Natural killer cell treated with Interleukin-12 subunit alpha and Interleukin-12 subunit beta and Interleukin-15 and Interleukin-18, amount 100 ng/mL, for 72 hours (primary cell): Measurements from ENCODE around the gene TNFSF11. TPM values are rescaled to one million over a fixed set of nuclear protein-coding genes. Genes with fewer than 3 reads are reported as not detected.
A peak's percentile ranks its signal among the peaks of the same experiment; 100 is the strongest.

Source experiments
- ATAC-seq, 2 donors: fragments of 150-1000 bp; cut with Tn5 transposase in 1 of 2; sonication (Bioruptor Pico), chemical (Tn5 transposase) in 1 of 2; 2 replicates each; pipeline ENCODE4 v1.10.0; 2021
- DNase-seq: peaks from one replicate; pipeline ENCODE4 v3.0.0; 2022; ENCODE audit warnings: low spot score
- H3K27ac Mint-ChIP-seq, 2 donors: 1 replicate in 1 of 2; 2 replicates in 1 of 2; pipeline ENCODE4 v1.8.0; 2022; ENCODE audit warnings: mixed read lengths in 2 of 2, mild to moderate bottlenecking in 1 of 2, moderate library complexity in 1 of 2
- H3K27me3 Mint-ChIP-seq, 2 donors: 1 replicate in 1 of 2; 2 replicates in 1 of 2; pipeline ENCODE4 v1.8.0; 2022; ENCODE audit warnings: mixed read lengths in 2 of 2
- H3K36me3 Mint-ChIP-seq: one replicate; pipeline ENCODE4 v1.8.0; 2022; ENCODE audit warnings: mixed read lengths
- H3K4me1 Mint-ChIP-seq, 2 donors: 1 replicate in 1 of 2; 2 replicates in 1 of 2; pipeline ENCODE4 v1.8.0; 2022; ENCODE audit warnings: low read depth in 2 of 2, mixed read lengths in 2 of 2, mild to moderate bottlenecking in 1 of 2
- H3K4me3 Mint-ChIP-seq: one replicate; pipeline ENCODE4 v1.8.0; 2022; ENCODE audit warnings: mixed read lengths
- H3K9me3 Mint-ChIP-seq: 2 replicates; pipeline ENCODE4 v1.8.0; 2022; ENCODE audit warnings: mixed read lengths
- total RNA-seq, 2 donors: library from RNA; stranded (reverse); gene quantifications; one replicate each; pipeline ENCODE4 v1.2.3, GENCODE V29; 2022

TNFSF11 gene
- total RNA-seq, 2 donors from 2014 or later = 2.3 to 2.8 TPM

GRCh38 chr13:42638101-42638500 is 64.1 kb downstream of the TNFSF11 start:
- no peaks in the 10 kb centered on the region for H3K4me1 Mint-ChIP-seq
- peaks cover 18 to 22% of the 10 kb centered on the region in 2 donors for H3K27me3 Mint-ChIP-seq
- no peaks in the 10 kb centered on the region for H3K36me3 Mint-ChIP-seq
- no peak overlapping the region for H3K27ac Mint-ChIP-seq
- no peak for DNase-seq
- H3K9me3 Mint-ChIP-seq = peaks cover 3% of the 10 kb centered on the region
- no peak for ATAC-seq
- no peak overlapping the region for H3K4me3 Mint-ChIP-seq

- no peaks in the 10 kb centered on the region for H3K36me3 Mint-ChIP-seq
- ATAC-seq (no peak), DNase-seq (no peak)
- no peak overlapping the region for H3K4me3 Mint-ChIP-seq
- peaks cover 14% of the 10 kb centered on the region in 2 donors for H3K27me3 Mint-ChIP-seq
- H3K27ac Mint-ChIP-seq = no peak overlapping the region
- H3K9me3 Mint-ChIP-seq = peaks cover 3% of the 10 kb centered on the region
- H3K4me1 Mint-ChIP-seq = no peaks in the 10 kb centered on the region
Measured at GRCh38 chr13:42638886-42639285, 64.9 kb downstream of the TNFSF11 start.

GRCh38 chr13:42643076-42643475 is 69.1 kb downstream of the TNFSF11 start:
- Mint-ChIP-seq H3K9me3 (peaks cover 3% of the 10 kb centered on the region), H3K4me3 (no peak overlapping the region), H3K27me3 (peaks cover 11 to 13% of the 10 kb centered on the region in 2 donors), H3K27ac (no peak overlapping the region), H3K36me3 (no peaks in the 10 kb centered on the region), H3K4me1 (peaks cover 0 to 4% of the 10 kb centered on the region in 2 donors)
- peak in 1 of 2 donors; percentile 20 for ATAC-seq
- no peak for DNase-seq

GRCh38 chr13:42644841-42645240 is 70.9 kb downstream of the TNFSF11 start:
- Mint-ChIP-seq H3K9me3 (peaks cover 3% of the 10 kb centered on the region), H3K27me3 (peaks cover 11 to 13% of the 10 kb centered on the region in 2 donors), H3K36me3 (no peaks in the 10 kb centered on the region), H3K4me1 (peaks cover 0 to 4% of the 10 kb centered on the region in 2 donors), H3K27ac (no peak overlapping the region), H3K4me3 (no peak overlapping the region)
- DNase-seq (no peak), ATAC-seq (no peak)

- no peaks in the 10 kb centered on the region for H3K9me3 Mint-ChIP-seq
- DNase-seq (no peak), ATAC-seq (no peak)
- H3K27me3 Mint-ChIP-seq = peaks cover 17 to 22% of the 10 kb centered on the region in 2 donors
- H3K27ac Mint-ChIP-seq = no peak overlapping the region
- H3K4me1 Mint-ChIP-seq = peaks cover 0 to 4% of the 10 kb centered on the region in 2 donors
- no peaks in the 10 kb centered on the region for H3K36me3 Mint-ChIP-seq
- H3K4me3 Mint-ChIP-seq = no peak overlapping the region
Measured at GRCh38 chr13:42645717-42646116, 71.8 kb downstream of the TNFSF11 start.

GRCh38 chr13:42649141-42649540 is 75.2 kb downstream of the TNFSF11 start:
- no peak for DNase-seq
- ATAC-seq = no peak
- H3K27ac Mint-ChIP-seq = no peak overlapping the region
- H3K4me3 Mint-ChIP-seq = no peak overlapping the region
- peaks cover 0 to 4% of the 10 kb centered on the region in 2 donors for H3K4me1 Mint-ChIP-seq
- no peaks in the 10 kb centered on the region for H3K9me3 Mint-ChIP-seq
- peaks cover 14 to 30% of the 10 kb centered on the region in 2 donors for H3K27me3 Mint-ChIP-seq
- no peaks in the 10 kb centered on the region for H3K36me3 Mint-ChIP-seq

GRCh38 chr13:42649831-42650230 is 75.9 kb downstream of the TNFSF11 start:
- DNase-seq (no peak), ATAC-seq (no peak)
- H3K4me3 Mint-ChIP-seq = no peak overlapping the region
- H3K36me3 Mint-ChIP-seq = no peaks in the 10 kb centered on the region
- H3K27ac Mint-ChIP-seq = no peak overlapping the region
- H3K4me1 Mint-ChIP-seq = peaks cover 0 to 4% of the 10 kb centered on the region in 2 donors
- H3K9me3 Mint-ChIP-seq = no peaks in the 10 kb centered on the region
- H3K27me3 Mint-ChIP-seq = peaks cover 14 to 33% of the 10 kb centered on the region in 2 donors

GRCh38 chr13:42650506-42650905 is 76.6 kb downstream of the TNFSF11 start:
- no peaks in the 10 kb centered on the region for H3K36me3 Mint-ChIP-seq
- no peak for ATAC-seq
- H3K9me3 Mint-ChIP-seq = no peaks in the 10 kb centered on the region
- H3K4me1 Mint-ChIP-seq = peaks cover 0 to 3% of the 10 kb centered on the region in 2 donors
- no peak overlapping the region for H3K4me3 Mint-ChIP-seq
- DNase-seq = no peak
- peaks cover 21 to 40% of the 10 kb centered on the region in 2 donors for H3K27me3 Mint-ChIP-seq
- H3K27ac Mint-ChIP-seq = no peak overlapping the region

GRCh38 chr13:42651936-42652641 is 78.1 kb downstream of the TNFSF11 start:
- Mint-ChIP-seq H3K27ac (no peak overlapping the region), H3K36me3 (no peaks in the 10 kb centered on the region), H3K9me3 (no peaks in the 10 kb centered on the region), H3K27me3 (peaks cover 26 to 52% of the 10 kb centered on the region in 2 donors), H3K4me1 (no peaks in the 10 kb centered on the region), H3K4me3 (no peak overlapping the region)
- no peak for ATAC-seq
- no peak for DNase-seq

- no peak for ATAC-seq
- H3K27me3 Mint-ChIP-seq = peaks cover 28 to 57% of the 10 kb centered on the region in 2 donors
Measured at GRCh38 chr13:42652642-42653415, 78.9 kb downstream of the TNFSF11 start.

GRCh38 chr13:42653679-42654078 is 79.7 kb downstream of the TNFSF11 start:
- H3K36me3 Mint-ChIP-seq = no peaks in the 10 kb centered on the region
- no peak for DNase-seq
- no peak overlapping the region for H3K27ac Mint-ChIP-seq
- no peak overlapping the region for H3K4me3 Mint-ChIP-seq
- no peak for ATAC-seq
- no peaks in the 10 kb centered on the region for H3K9me3 Mint-ChIP-seq
- H3K4me1 Mint-ChIP-seq = no peaks in the 10 kb centered on the region
- peaks cover 33 to 63% of the 10 kb centered on the region in 2 donors for H3K27me3 Mint-ChIP-seq

More at GRCh38 chr13:42652642-42653415, 78.9 kb downstream of the TNFSF11 start:
- Mint-ChIP-seq H3K9me3 (no peaks in the 10 kb centered on the region), H3K4me1 (no peaks in the 10 kb centered on the region), H3K36me3 (no peaks in the 10 kb centered on the region), H3K27ac (no peak overlapping the region), H3K4me3 (no peak overlapping the region)
- DNase-seq = no peak

- ATAC-seq (no peak), DNase-seq (no peak)
- Mint-ChIP-seq H3K27me3 (peaks cover 34 to 69% of the 10 kb centered on the region in 2 donors), H3K9me3 (no peaks in the 10 kb centered on the region), H3K4me1 (no peaks in the 10 kb centered on the region), H3K36me3 (no peaks in the 10 kb centered on the region), H3K4me3 (no peak overlapping the region), H3K27ac (no peak overlapping the region)
Measured at GRCh38 chr13:42654212-42654611, 80.3 kb downstream of the TNFSF11 start.

GRCh38 chr13:42654722-42655121 is 80.8 kb downstream of the TNFSF11 start:
- Mint-ChIP-seq H3K27ac (no peak overlapping the region), H3K9me3 (no peaks in the 10 kb centered on the region), H3K27me3 (peaks cover 36 to 70% of the 10 kb centered on the region in 2 donors), H3K4me3 (no peak overlapping the region), H3K36me3 (no peaks in the 10 kb centered on the region), H3K4me1 (no peaks in the 10 kb centered on the region)
- DNase-seq (no peak), ATAC-seq (no peak)

GRCh38 chr13:42656161-42656560 is 82.2 kb downstream of the TNFSF11 start:
- Mint-ChIP-seq H3K27ac (no peak overlapping the region), H3K9me3 (no peaks in the 10 kb centered on the region), H3K4me1 (no peaks in the 10 kb centered on the region), H3K27me3 (peaks cover 31 to 70% of the 10 kb centered on the region in 2 donors), H3K36me3 (no peaks in the 10 kb centered on the region), H3K4me3 (no peak overlapping the region)
- ATAC-seq (no peak), DNase-seq (no peak)
